Neural crest cell (in vitro differentiated cells): ENCODE results near the gene KCNE4. TPM values are rescaled to one million over a fixed set of nuclear protein-coding genes. Genes with fewer than 3 reads are reported as not detected.

Source experiments
- DNase-seq: peaks from one replicate; pipeline ENCODE4 v3.0.0; 2021; ENCODE audit warnings: low read depth, mixed read lengths, low spot score
- H3K27ac Mint-ChIP-seq: one replicate; pipeline ENCODE4 v1.8.0; 2021; ENCODE audit warnings: mild to moderate bottlenecking, mixed read lengths; ENCODE audit not compliant: unreplicated experiment
- H3K27me3 Mint-ChIP-seq: 2 replicates; pipeline ENCODE4 v1.8.0; 2021; ENCODE audit warnings: low read depth, mild to moderate bottlenecking, mixed read lengths
- H3K36me3 Mint-ChIP-seq: 2 replicates; pipeline ENCODE4 v1.8.0; 2021; ENCODE audit warnings: low read depth, mild to moderate bottlenecking, mixed read lengths
- H3K4me1 Mint-ChIP-seq: 2 replicates; pipeline ENCODE4 v1.8.0; 2021; ENCODE audit warnings: mixed read lengths
- H3K4me3 Mint-ChIP-seq: one replicate; pipeline ENCODE4 v1.8.0; 2021; ENCODE audit warnings: mild to moderate bottlenecking, mixed read lengths
- H3K9me3 Mint-ChIP-seq: 2 replicates; pipeline ENCODE4 v1.8.0; 2021; ENCODE audit warnings: mixed read lengths
- CTCF ChIP-seq: fragments of 200-600 bp; sonication (generic); conservative IDR thresholded peaks from 2 replicates; pipeline ENCODE4 v1.5.0; 2021; ENCODE audit warnings: antibody characterized with exemption, mild to moderate bottlenecking
- total RNA-seq: library from RNA; stranded (reverse); gene quantifications from 2 replicates; pipeline ENCODE4 v1.2.1, GENCODE V29; 2021

The KCNE4 gene
- total RNA-seq, 1 donor from 2014 or later, result 0.09 TPM

GRCh38 chr2:223087466-223087865 lies 35.5 kb downstream of the KCNE4 start:
- H3K4me1 Mint-ChIP-seq, result peaks cover 27% of the 10 kb centered on the region
- TF ChIP-seq CTCF, result no peak
- H3K27ac Mint-ChIP-seq, result no peak overlapping the region
- H3K9me3 Mint-ChIP-seq, result peaks cover 10% of the 10 kb centered on the region
- no peak overlapping the region for H3K4me3 Mint-ChIP-seq
- no peak for DNase-seq
- no peaks in the 10 kb centered on the region for H3K27me3 Mint-ChIP-seq
- no peaks in the 10 kb centered on the region for H3K36me3 Mint-ChIP-seq

GRCh38 chr2:223088866-223089265 lies 36.9 kb downstream of the KCNE4 start:
- TF ChIP-seq CTCF, result no peak
- no peak overlapping the region for H3K27ac Mint-ChIP-seq
- no peaks in the 10 kb centered on the region for H3K27me3 Mint-ChIP-seq
- H3K9me3 Mint-ChIP-seq, result peaks cover 10% of the 10 kb centered on the region
- no peaks in the 10 kb centered on the region for H3K36me3 Mint-ChIP-seq
- no peak overlapping the region for H3K4me3 Mint-ChIP-seq
- H3K4me1 Mint-ChIP-seq, result peaks cover 27% of the 10 kb centered on the region
- DNase-seq, result no peak

GRCh38 chr2:223090039-223090438 lies 38.0 kb downstream of the KCNE4 start:
- H3K9me3 Mint-ChIP-seq, result peaks cover 10% of the 10 kb centered on the region
- H3K4me3 Mint-ChIP-seq, result no peak overlapping the region
- no peak for DNase-seq
- peaks cover 27% of the 10 kb centered on the region for H3K4me1 Mint-ChIP-seq
- H3K27me3 Mint-ChIP-seq, result no peaks in the 10 kb centered on the region
- H3K27ac Mint-ChIP-seq, result peak overlapping the region; percentile 87
- TF ChIP-seq CTCF, result no peak
- H3K36me3 Mint-ChIP-seq, result no peaks in the 10 kb centered on the region

- DNase-seq, result no peak
- Mint-ChIP-seq H3K27me3 (no peaks in the 10 kb centered on the region), H3K27ac (no peak overlapping the region), H3K4me3 (no peak overlapping the region), H3K4me1 (peaks cover 27% of the 10 kb centered on the region), H3K36me3 (no peaks in the 10 kb centered on the region), H3K9me3 (peaks cover 10% of the 10 kb centered on the region)
- TF ChIP-seq CTCF, result no peak
Measured at GRCh38 chr2:223090540-223091235, 38.7 kb downstream of the KCNE4 start.

- no peak for DNase-seq
- Mint-ChIP-seq H3K27ac (no peak overlapping the region), H3K27me3 (no peaks in the 10 kb centered on the region), H3K36me3 (no peaks in the 10 kb centered on the region), H3K9me3 (peaks cover 10% of the 10 kb centered on the region), H3K4me3 (no peak overlapping the region), H3K4me1 (peaks cover 21% of the 10 kb centered on the region)
- TF ChIP-seq CTCF, result no peak
Measured at GRCh38 chr2:223092667-223093066, 40.7 kb downstream of the KCNE4 start.
